Stimulated activated naive CD8-positive, alpha-beta T cell treated with anti-CD3 and anti-CD28 coated beads, Interleukin-15, Interleukin-2, amounts not matched to agents 100 ng/mL and 50 ng/mL, for 24 hours (primary cell): Measurements from ENCODE around the gene VOPP1.
"Not testable (repeated sequence)": the region's sequence is repeated elsewhere in the genome, so short reads cannot be mapped to it uniquely, and the experiment has no call there.

Experiments used
- H3K27ac Mint-ChIP-seq: one replicate; pipeline ENCODE4 v1.8.0; 2021; ENCODE audit warnings: mild to moderate bottlenecking, mixed read lengths
- H3K27me3 Mint-ChIP-seq: one replicate; pipeline ENCODE4 v1.8.0; 2021; ENCODE audit warnings: mixed read lengths
- H3K36me3 Mint-ChIP-seq: one replicate; pipeline ENCODE4 v1.8.0; 2021; ENCODE audit warnings: low read depth, mixed read lengths
- H3K4me1 Mint-ChIP-seq: one replicate; pipeline ENCODE4 v1.8.0; 2021; ENCODE audit warnings: low read depth, mixed read lengths
- H3K4me3 Mint-ChIP-seq: one replicate; pipeline ENCODE4 v1.8.0; 2021; ENCODE audit warnings: mild to moderate bottlenecking, mixed read lengths
- H3K9me3 Mint-ChIP-seq: one replicate; pipeline ENCODE4 v1.8.0; 2021; ENCODE audit warnings: mixed read lengths

VOPP1 gene

GRCh38 chr7:55590517-55591281, 18.4 kb upstream of the VOPP1 start:
- Mint-ChIP-seq H3K9me3 (no peaks in the 10 kb centered on the region), H3K4me1 (no peaks in the 10 kb centered on the region), H3K27ac (no peak overlapping the region), H3K27me3 (no peaks in the 10 kb centered on the region), H3K36me3 (no peaks in the 10 kb centered on the region), H3K4me3 (no peak overlapping the region)

- H3K9me3 Mint-ChIP-seq, result no peaks in the 10 kb centered on the region
- H3K27ac Mint-ChIP-seq, result no peak overlapping the region
- no peaks in the 10 kb centered on the region for H3K36me3 Mint-ChIP-seq
- no peaks in the 10 kb centered on the region for H3K4me1 Mint-ChIP-seq
- H3K4me3 Mint-ChIP-seq, result no peak overlapping the region
- no peaks in the 10 kb centered on the region for H3K27me3 Mint-ChIP-seq
These were observed 17.6 kb upstream of the VOPP1 start for GRCh38 chr7:55589905-55590304.

GRCh38 chr7:55588976-55589604, 16.8 kb upstream of the VOPP1 start:
- Mint-ChIP-seq H3K4me1 (no peaks in the 10 kb centered on the region), H3K9me3 (no peaks in the 10 kb centered on the region), H3K4me3 (no peak overlapping the region), H3K27me3 (no peaks in the 10 kb centered on the region), H3K36me3 (no peaks in the 10 kb centered on the region), H3K27ac (no peak overlapping the region)

- Mint-ChIP-seq H3K4me1 (no peaks in the 10 kb centered on the region), H3K4me3 (no peak overlapping the region), H3K27me3 (no peaks in the 10 kb centered on the region), H3K27ac (peak overlapping the region; percentile 38), H3K9me3 (no peaks in the 10 kb centered on the region), H3K36me3 (no peaks in the 10 kb centered on the region)
These were observed 16.0 kb upstream of the VOPP1 start for GRCh38 chr7:55588379-55588699.

- H3K4me3 Mint-ChIP-seq, result no peak overlapping the region
- no peaks in the 10 kb centered on the region for H3K36me3 Mint-ChIP-seq
- no peak overlapping the region for H3K27ac Mint-ChIP-seq
- no peaks in the 10 kb centered on the region for H3K4me1 Mint-ChIP-seq
- no peaks in the 10 kb centered on the region for H3K9me3 Mint-ChIP-seq
- H3K27me3 Mint-ChIP-seq, result no peaks in the 10 kb centered on the region
These were observed 15.5 kb upstream of the VOPP1 start for GRCh38 chr7:55587687-55588378.

- H3K4me1 Mint-ChIP-seq, H3K9me3 Mint-ChIP-seq, H3K27ac Mint-ChIP-seq, H3K27me3 Mint-ChIP-seq, H3K4me3 Mint-ChIP-seq, H3K36me3 Mint-ChIP-seq: not testable (repeated sequence)
These were observed 10.4 kb upstream of the VOPP1 start for GRCh38 chr7:55582656-55583055.

GRCh38 chr7:55576753-55577152, 4.5 kb upstream of the VOPP1 start:
- Mint-ChIP-seq H3K9me3 (no peaks in the 10 kb centered on the region), H3K4me3 (no peak overlapping the region), H3K27me3 (peaks cover under 1% of the 10 kb centered on the region), H3K4me1 (peaks cover 26% of the 10 kb centered on the region), H3K27ac (no peak overlapping the region), H3K36me3 (no peaks in the 10 kb centered on the region)

- Mint-ChIP-seq H3K4me1 (peaks cover 31% of the 10 kb centered on the region), H3K36me3 (no peaks in the 10 kb centered on the region), H3K27ac (no peak overlapping the region), H3K27me3 (no peaks in the 10 kb centered on the region), H3K9me3 (no peaks in the 10 kb centered on the region), H3K4me3 (no peak overlapping the region)
These were observed 3.4 kb upstream of the VOPP1 start for GRCh38 chr7:55575733-55576132.

- Mint-ChIP-seq H3K27me3 (no peaks in the 10 kb centered on the region), H3K36me3 (no peaks in the 10 kb centered on the region), H3K4me3 (no peak overlapping the region), H3K4me1 (peaks cover 36% of the 10 kb centered on the region), H3K27ac (no peak overlapping the region), H3K9me3 (no peaks in the 10 kb centered on the region)
These were observed 2.8 kb upstream of the VOPP1 start for GRCh38 chr7:55575098-55575497.

- Mint-ChIP-seq H3K27me3 (no peaks in the 10 kb centered on the region), H3K4me1 (peaks cover 45% of the 10 kb centered on the region), H3K36me3 (peaks cover 4% of the 10 kb centered on the region), H3K9me3 (no peaks in the 10 kb centered on the region), H3K27ac (peak overlapping the region; percentile 72), H3K4me3 (peak overlapping the region; percentile 56)
These were observed 1.9 kb upstream of the VOPP1 start for GRCh38 chr7:55574051-55574717.

GRCh38 chr7:55573234-55573900, 1.1 kb upstream of the VOPP1 start:
- peaks cover 53% of the 10 kb centered on the region for H3K4me1 Mint-ChIP-seq
- peak overlapping the region; percentile 70 for H3K27ac Mint-ChIP-seq
- H3K4me3 Mint-ChIP-seq, result peak overlapping the region; percentile 84
- no peaks in the 10 kb centered on the region for H3K9me3 Mint-ChIP-seq
- H3K27me3 Mint-ChIP-seq, result no peaks in the 10 kb centered on the region
- peaks cover 5% of the 10 kb centered on the region for H3K36me3 Mint-ChIP-seq

- Mint-ChIP-seq H3K36me3 (peaks cover 14% of the 10 kb centered on the region), H3K27ac (peak overlapping the region; percentile 95), H3K4me3 (peak overlapping the region; percentile 90), H3K4me1 (peaks cover 70% of the 10 kb centered on the region), H3K9me3 (no peaks in the 10 kb centered on the region), H3K27me3 (no peaks in the 10 kb centered on the region)
These were observed 558 bp downstream of the VOPP1 start for GRCh38 chr7:55571511-55572377.

- Mint-ChIP-seq H3K9me3 (no peaks in the 10 kb centered on the region), H3K4me1 (peaks cover 78% of the 10 kb centered on the region), H3K27ac (peak overlapping the region; percentile 95), H3K4me3 (peak overlapping the region; percentile 90), H3K36me3 (peaks cover 14% of the 10 kb centered on the region), H3K27me3 (no peaks in the 10 kb centered on the region)
These were observed 1.4 kb downstream of the VOPP1 start for GRCh38 chr7:55570939-55571338.
